ENCODE measurements around the gene NACAD.

- TF ChIP-seq CTCF (IDR thresholded peaks at IDR 0.05) (no peak), POLR2A (IDR thresholded peaks at IDR 0.05) (no peak)
Measured at GRCh38 chr7:45100761-45101480, 12.2 kb upstream of the NACAD start.

Measured in Peyer's patch (tissue), 4 donors.